ENCODE data around the gene TNNT1.

- TF ChIP-seq RFX5 (IDR thresholded peaks at IDR 0.05; ENCODE audit: low read length) (no peak), SIN3A (IDR thresholded peaks at IDR 0.05; ENCODE audit: borderline replicate concordance, low read depth, low read length) (no peak), TCF12 (IDR thresholded peaks at IDR 0.05) (no peak), RAD21 (IDR thresholded peaks at IDR 0.05; ENCODE audit: low read length) (no peak), USF2 (IDR thresholded peaks at IDR 0.05; ENCODE audit: borderline replicate concordance, low read depth, low read length) (no peak), GABPA (IDR thresholded peaks at IDR 0.05; ENCODE audit: low read depth) (no peak), CHD2 (IDR thresholded peaks at IDR 0.05; ENCODE audit: low read length, partially characterized antibody) (no peak), EP300 (IDR thresholded peaks at IDR 0.05; ENCODE audit: borderline replicate concordance in 1 of 2, low read depth in 1 of 2, low read length in 1 of 2) (no peak), SMC3 (IDR thresholded peaks at IDR 0.05; ENCODE audit: low read depth, low read length) (no peak)
- TF ChIP-seq, protein P1, sequence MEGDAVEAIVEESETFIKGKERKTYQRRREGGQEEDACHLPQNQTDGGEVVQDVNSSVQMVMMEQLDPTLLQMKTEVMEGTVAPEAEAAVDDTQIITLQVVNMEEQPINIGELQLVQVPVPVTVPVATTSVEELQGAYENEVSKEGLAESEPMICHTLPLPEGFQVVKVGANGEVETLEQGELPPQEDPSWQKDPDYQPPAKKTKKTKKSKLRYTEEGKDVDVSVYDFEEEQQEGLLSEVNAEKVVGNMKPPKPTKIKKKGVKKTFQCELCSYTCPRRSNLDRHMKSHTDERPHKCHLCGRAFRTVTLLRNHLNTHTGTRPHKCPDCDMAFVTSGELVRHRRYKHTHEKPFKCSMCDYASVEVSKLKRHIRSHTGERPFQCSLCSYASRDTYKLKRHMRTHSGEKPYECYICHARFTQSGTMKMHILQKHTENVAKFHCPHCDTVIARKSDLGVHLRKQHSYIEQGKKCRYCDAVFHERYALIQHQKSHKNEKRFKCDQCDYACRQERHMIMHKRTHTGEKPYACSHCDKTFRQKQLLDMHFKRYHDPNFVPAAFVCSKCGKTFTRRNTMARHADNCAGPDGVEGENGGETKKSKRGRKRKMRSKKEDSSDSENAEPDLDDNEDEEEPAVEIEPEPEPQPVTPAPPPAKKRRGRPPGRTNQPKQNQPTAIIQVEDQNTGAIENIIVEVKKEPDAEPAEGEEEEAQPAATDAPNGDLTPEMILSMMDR (IDR thresholded peaks at IDR 0.05): no peak
- TF ChIP-seq, protein P2, sequence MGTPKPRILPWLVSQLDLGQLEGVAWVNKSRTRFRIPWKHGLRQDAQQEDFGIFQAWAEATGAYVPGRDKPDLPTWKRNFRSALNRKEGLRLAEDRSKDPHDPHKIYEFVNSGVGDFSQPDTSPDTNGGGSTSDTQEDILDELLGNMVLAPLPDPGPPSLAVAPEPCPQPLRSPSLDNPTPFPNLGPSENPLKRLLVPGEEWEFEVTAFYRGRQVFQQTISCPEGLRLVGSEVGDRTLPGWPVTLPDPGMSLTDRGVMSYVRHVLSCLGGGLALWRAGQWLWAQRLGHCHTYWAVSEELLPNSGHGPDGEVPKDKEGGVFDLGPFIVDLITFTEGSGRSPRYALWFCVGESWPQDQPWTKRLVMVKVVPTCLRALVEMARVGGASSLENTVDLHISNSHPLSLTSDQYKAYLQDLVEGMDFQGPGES (IDR thresholded peaks at IDR 0.05; ENCODE audit: low read depth, low read length): no peak
Measured at GRCh38 chr19:55092423-55093318, 56.3 kb downstream of the TNNT1 start.
